NCI-H748 (cell line): ENCODE data around the gene CDK11B.
"Not testable (repeated sequence)": the region's sequence is repeated elsewhere in the genome, so short reads cannot be mapped to it uniquely, and the experiment has no call there.

Experiments
- DNase-seq: peaks from one replicate; lab custom pipeline; 2025; ENCODE audit not compliant: unreplicated experiment; lab: John Stamatoyannopoulos, UW

Gene CDK11B

DNA sequence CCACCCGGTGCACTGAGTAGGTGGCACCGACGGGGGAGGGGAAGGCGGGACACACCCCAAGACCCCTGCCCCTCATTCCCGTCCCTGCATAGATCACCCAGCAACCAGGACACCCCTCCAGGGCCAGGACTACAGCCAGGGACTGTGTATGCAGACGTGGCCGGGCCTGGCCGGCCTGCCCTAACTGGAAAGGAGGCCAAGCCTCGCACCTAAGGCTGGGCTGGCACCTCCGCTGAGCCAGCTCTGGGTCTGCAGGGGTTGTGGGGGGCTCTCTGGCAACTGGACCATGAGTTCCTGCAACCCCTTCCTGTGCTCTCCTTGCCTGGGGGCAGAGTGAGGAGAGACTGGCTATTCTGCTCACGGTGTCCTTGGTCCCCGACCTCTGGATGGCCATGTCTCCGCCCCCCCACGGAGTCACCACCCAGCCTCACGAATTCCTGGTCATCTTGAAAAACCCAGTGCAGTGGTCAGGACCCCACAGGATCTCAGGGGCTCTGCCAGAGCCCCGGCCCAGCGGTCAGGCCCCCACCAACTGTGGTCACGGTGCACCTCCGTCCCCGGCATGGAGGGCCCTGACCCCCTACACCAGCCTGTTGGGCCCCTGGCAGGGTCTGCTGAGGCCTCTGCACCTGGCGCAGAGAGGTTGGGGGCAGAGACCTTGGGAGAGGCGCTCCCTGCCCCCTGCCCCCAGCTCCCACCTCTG, 57.8 kb downstream of the CDK11B start:
- no peak for DNase-seq

DNA sequence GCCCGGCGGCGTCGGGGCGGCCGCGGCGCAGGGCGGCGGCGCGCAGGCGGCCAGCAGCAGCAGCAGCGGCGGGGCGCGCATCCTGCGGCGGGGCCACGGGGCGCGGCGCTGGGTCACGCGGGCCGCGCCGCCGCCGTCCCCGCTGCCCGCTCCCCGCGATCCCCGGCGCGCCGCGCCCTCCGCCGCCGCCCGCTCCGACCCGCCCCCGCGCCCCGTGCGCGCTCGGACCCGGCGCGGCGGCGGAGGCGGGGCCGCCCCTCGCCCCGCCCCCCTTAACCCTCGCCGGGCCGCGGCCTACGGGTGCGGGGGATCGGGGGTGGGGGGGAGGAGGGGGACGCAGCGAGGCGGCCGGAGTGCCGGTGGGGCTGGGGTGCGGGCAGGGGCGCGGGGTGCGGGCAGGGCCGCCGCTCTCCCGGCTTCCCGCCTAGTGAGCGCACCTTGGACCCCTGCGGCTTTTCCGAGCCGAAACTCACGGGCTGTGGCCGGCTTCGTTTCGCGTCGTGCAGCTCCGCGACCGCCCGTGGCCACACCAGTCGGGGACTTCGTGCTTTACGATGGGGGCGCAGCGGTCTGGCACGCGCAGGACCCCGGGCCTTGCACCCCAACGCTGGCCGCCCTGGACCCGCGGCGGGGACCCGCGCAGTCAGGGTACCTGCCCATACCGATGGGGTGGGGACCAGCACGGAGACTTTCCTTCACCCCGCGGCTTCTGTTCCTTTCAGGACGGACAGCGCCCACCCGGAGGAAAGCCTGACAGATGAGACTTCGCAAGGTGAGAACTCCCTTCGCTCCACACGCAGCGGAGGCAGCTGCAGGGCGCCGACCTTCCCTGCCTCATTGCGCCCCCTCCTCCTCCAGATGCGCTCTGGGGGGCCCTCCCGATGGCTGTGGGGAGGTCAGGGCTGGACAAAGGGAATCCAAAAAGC, 58.6 kb downstream of the CDK11B start, which contains the start of gene FNDC10:
FNDC10 (minus strand) TSS at position 201 of the 926 bp plus-strand sequence; CDS start at position 81, 120 bp downstream.
- peak; percentile 27 for DNase-seq

DNA sequence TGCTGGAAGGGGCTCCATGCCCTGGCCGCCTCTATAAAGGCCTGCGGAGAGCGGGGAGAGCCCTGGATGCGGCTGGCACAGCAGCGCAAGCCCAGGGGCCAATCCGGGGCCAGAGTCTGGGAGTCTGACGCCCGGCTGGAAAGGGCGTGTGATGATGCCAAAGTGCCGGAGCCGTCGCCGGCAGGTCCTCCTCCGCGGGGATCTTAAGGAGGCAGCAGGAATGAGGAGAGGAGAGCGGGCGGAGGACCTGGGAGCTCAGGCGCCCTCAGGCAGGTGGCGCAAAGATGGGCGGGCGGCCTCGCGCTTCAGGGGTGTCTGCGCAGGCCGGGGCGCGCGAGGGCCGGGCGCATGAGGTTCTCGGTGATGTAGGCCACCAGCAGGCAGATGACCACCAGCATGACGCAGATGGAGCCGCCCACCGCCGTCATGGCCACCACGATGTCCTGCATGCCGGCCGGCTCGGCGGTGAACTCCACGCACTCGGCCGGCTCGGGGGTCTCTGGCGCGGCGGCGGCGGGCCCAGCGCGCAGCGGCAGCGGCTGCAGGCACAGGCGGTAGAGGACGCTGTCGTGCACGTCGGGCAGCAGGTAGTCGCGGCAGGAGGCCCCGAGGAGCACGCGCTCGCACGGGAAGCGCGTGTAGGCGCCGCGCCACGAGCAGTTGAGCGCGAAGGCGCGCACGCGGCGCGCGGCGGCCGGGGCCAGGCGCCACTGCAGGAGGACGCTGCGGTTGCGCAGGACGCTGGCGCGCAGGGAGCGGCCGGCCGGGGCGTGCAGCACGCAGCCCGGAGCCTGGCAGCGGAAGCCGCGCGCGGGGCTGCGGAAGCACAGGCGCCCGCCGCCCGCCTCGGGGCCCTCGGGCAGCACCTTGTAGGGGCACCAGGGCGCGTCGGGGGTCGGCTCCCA, 59.5 kb downstream of the CDK11B start:
- peak; percentile 55 for DNase-seq

DNA sequence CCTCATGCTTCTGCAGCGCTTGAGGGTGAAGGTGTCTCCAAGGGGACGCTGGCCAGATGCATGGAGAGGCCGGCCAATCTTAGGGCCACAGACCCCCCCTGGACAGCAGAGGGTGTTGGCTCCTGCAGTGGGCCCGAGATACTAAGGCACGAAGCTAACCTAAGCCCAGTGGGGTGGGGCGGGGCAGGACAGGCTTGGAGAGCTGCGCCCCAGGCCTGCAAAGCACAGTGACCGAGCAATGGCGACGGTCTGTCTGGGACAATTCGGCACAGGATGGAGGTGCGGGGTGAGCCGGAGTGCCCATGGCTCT, 60.1 kb downstream of the CDK11B start:
- no peak for DNase-seq

DNA sequence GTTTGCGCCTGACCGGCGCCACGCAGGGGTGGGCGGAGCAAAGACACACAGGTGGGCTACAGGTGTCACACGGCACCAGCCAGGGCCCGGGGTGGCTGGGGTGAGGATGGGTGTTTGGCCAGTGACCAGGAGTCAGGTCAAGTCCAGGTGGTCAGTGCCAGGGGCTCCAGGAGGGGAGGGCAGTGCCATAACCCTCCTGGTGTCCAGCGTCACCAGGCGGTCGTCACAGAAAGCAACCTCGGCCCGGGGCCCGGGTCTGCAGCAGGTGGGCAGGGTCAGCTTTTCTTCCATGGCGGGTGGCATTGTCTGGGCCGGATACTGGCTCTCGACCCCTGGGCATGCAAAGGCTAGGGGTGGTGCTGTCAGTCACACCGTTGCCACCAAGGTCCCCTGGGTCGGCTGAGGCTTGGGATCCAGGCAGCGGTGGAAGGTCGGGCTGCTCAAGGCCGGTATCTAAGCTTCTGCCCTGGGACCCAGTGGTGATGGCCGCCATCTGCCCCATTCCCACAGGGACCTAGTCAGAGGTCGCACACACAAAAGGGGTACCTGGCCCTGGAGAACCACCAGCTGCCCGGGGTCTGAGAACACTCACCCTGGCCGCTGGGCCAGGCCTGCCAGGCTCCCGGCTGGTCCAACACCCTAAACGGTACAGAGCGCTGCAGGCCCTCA, 60.6 kb downstream of the CDK11B start:
- DNase-seq, result no peak

DNA sequence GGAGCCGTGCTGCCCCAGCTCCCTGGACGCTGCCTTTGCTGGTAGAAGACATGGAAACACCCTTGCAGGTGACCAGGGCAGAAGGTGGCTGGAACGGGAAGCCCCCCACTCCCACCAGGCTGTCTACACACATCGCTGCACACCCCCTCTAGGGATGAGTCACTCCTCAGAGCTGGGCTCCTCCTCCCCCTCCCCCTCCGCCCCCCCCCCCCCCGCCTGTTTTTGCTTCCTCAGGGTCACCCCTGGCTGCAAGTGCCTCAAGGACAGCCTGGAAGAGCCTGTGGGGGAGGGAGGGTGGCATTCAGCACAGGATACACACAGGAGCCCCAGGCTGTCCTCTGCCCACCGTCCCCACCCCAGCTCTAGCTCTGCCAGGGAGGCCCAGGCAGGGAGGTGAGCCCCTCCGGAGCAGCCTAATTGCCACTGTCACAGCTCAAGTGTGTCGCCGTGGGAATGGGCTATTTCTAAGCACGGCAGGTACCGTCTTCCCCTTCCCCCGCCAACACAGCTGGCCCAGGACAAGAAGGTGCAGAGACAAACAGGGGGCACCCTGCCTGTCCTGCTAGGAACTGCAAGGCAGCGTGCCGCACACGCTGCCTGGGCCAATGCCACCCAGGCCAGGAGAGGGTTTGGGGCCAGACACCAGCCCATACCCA, 61.4 kb downstream of the CDK11B start:
- no peak for DNase-seq

DNA sequence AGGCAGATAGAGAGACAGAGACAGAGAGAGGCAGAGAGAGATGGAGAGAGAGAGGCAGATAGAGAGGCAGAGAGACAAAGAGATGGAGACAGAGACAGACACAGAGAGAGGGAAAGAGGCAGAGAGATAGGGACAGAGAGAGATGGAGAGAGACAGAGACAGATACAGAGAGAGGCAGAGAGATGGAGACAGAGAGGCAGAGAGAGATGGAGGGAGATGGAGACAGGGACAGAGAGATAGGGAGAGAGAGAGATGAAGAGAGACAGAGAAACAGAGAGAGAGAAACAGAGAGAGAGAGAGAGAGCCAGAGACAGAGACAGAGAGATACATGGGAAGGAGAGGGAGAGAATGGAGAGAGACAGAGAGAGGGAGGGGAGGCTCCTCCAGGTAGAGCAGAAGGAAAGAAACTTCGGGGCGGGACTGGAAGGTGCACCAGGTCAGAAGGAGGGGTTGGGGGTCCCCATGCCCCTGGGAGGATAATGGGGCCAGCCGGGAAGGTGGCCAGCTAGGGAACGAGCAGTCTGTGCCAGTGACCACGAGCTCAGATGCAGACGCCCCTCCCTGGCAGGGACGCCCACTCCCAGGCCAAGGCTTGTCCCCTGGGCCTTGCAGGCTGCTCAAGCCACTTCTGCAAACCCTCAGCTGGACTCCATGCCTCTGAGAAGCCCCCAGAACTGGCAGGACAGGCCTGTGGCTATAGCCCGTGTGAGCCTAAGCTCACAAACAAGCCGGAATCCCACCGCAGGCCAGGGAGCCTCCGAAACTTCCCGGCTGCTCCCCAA, 62.1 kb downstream of the CDK11B start:
- DNase-seq, result no peak

DNA sequence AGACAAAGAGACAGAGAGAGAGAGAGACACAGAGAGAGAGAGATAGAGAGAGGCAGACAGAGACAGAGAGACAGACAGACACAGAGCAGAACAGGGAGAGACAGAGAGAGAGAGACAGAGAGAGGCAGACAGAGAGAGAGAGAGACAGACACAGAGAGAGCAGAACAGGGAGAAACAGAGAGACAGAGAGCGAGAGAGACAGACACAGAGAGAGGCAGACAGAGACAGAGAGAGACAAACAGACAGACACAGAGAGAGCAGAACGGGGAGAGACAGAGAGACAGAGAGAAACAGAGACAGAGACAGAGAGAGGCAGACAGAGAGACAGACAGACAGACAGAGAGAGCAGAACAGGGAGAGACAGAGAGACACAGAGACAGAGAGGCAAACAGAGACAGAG, 63.5 kb downstream of the CDK11B start:
- not testable (repeated sequence) for DNase-seq

DNA sequence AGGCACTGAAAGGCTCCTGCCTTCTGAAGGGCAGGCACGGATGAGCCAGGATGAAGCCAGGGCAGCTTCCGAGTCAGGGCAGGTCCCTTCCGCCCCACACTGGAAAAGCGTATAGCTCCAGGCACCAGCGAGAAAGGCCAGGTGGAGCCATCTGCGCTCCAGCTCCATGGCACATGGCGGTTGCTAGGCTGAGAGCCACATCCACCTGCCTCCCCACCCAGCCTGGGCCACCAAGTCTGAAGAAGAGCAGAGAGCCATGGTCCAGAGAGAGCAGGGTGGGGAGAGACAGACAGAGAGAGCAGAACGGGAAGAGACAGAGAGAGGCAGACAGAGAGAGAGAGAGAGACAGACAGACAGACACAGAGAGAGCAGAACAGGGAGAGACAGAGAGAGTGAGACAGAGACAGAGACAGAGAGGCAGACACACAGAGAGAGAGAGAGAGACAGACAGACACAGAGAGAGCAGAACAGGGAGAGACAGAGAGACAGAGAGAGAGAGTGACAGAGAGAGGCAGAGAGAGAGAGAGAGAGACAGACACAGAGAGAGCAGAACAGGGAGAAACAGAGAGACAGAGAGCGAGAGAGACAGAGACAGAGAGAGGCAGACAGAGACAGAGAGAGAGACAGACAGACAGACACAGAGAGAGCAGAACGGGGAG, 64.1 kb downstream of the CDK11B start:
- peak; percentile 52 for DNase-seq

DNA sequence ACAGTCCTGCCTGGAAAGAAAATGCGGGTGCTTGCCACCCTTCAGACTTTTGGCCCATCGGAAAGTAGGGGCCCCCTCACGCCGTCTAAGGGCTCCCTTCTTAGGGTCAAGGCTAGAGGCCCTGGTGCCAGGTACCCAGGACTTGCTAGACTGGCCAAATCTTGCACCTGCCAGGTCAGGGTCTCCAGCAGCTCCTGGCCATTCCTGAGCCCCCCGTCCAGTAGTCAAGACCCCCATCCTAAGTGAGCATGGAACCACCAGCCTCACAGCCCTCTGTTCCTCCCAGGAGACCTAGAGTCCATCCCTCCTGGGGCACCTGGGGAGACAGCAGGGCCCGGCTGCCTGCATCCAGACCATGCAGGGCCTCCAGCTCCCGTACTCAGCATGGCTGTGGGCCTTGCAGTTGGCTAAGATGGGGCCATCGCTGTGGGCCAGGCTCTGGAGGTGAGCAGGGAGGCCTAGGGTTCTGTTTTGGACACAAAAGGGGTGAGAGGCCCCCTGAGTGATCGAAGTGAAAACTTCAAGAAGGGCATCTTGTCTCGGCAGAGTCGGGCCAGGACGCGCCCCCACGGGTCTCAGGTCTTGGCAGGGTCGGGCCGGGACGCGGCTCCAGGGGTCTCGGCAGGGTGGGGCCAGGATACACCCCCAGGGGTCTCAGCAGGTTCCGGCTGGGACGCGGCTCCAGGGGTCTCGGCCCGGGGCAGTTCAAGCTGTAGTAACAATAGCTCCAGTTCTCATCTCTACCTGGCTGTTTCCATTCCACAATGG, 64.8 kb downstream of the CDK11B start:
- no peak for DNase-seq

DNA sequence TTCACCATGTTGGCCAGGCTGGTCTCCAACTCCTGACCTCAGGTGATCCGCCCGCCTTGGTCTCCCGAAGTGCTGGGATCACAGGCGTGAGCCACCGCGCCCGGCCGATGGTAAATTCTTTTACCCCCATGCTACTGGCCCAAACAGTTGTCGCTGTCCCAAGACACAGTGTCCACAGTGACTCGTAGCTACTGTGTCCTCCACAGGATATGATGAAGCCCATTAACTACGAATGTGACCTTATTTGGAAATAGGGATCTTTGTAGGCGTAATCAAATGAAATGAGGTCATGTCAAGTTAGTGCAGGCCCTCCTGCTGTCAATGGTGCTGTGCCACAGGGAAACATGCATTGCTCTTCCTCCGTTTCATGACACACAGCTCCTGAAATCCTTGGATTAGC, 67.4 kb downstream of the CDK11B start:
- DNase-seq, result no peak
